Endothelial cell of umbilical vein (primary cell): ENCODE measurements around the gene RBSN. TPM values are rescaled to one million over a fixed set of nuclear protein-coding genes. Genes with fewer than 3 reads are reported as not detected.

Source experiments
- BruUV-seq: library from RNA; stranded (reverse); fragments of 400-500 nt; replicated peaks from 2 replicates; lab custom pipeline; 2021; lab: Mats Ljungman, UMichigan
- CTCF ChIA-PET: fragments of 300-600, 350-600 bp; sonication (Branson Sonifier 250); formaldehyde crosslinking; loops from one replicate; lab custom pipeline; 2021; ENCODE audit warnings: antibody characterized with exemption, inconsistent platforms; lab: Charles Lee
- POLR2A ChIA-PET: fragments of 300-600, 350-600 bp; sonication (Branson Sonifier 250); formaldehyde crosslinking; loops from one replicate; lab custom pipeline; 2021; ENCODE audit warnings: antibody characterized with exemption, inconsistent platforms; lab: Charles Lee
- DNase-seq: peaks from one replicate; pipeline ENCODE4 v3.0.0-alpha.2; 2011; ENCODE audit warnings: low read depth, low spot score
- FAIRE-seq: peaks from 2 replicates; lab custom pipeline; 2011; peaks lifted over from hg19 to GRCh38; lab: Jason Lieb, UNC
- H2AFZ ChIP-seq: 2 replicates; pipeline ENCODE4 v1.6.0; 2012; ENCODE audit warnings: low read depth, low read length, control low read depth, inconsistent platforms
- H3K27ac ChIP-seq: 2 replicates; pipeline ENCODE4 v1.5.1; 2011; ENCODE audit warnings: low read depth, mild to moderate bottlenecking, control low read depth, low read length, moderate library complexity; ENCODE audit not compliant: insufficient read depth
- H3K27me3 ChIP-seq, 2 experiments: 2 replicates each; pipeline versions ENCODE4 v1.6.0 to v1.6.1; 2011; ENCODE audit warnings: low read length in 2 of 2, mixed read lengths in 1 of 2; ENCODE audit not compliant: control insufficient read depth in 2 of 2, insufficient read depth in 2 of 2
- H3K36me3 ChIP-seq, 2 experiments: 2 replicates in 1 of 2; 3 replicates in 1 of 2; pipeline ENCODE4 v1.5.1; 2011; ENCODE audit warnings: low read length in 2 of 2, mild to moderate bottlenecking in 1 of 2, moderate library complexity in 1 of 2; ENCODE audit not compliant: control insufficient read depth in 2 of 2, insufficient read depth in 2 of 2; ENCODE audit errors: extremely low read depth in 1 of 2
- H3K4me1 ChIP-seq: 3 replicates; pipeline ENCODE4 v1.5.1; 2011; ENCODE audit warnings: mild to moderate bottlenecking, low read length; ENCODE audit not compliant: control insufficient read depth, insufficient read depth; ENCODE audit errors: extremely low read depth
- H3K4me2 ChIP-seq: 2 replicates; pipeline ENCODE4 v1.6.1; 2011; ENCODE audit warnings: low read length, control low read depth, mixed read lengths; ENCODE audit not compliant: insufficient read depth
- H3K4me3 ChIP-seq, 3 experiments: fragments of 200-600 bp in 1 of 3; sonication (generic), shearing (Covaris generic) in 1 of 3; replicated peaks in 1 of 3; 2 replicates each; pipeline ENCODE4 v1.5.1; 2011 to 2016; ENCODE audit warnings: control low read depth in 3 of 3, low read length in 3 of 3, mild to moderate bottlenecking in 2 of 3, inconsistent platforms in 1 of 3, low read depth in 1 of 3, moderate library complexity in 1 of 3; ENCODE audit not compliant: insufficient read depth in 1 of 3
- H3K79me2 ChIP-seq: 2 replicates; pipeline ENCODE4 v1.6.0; 2012; ENCODE audit warnings: low read length, inconsistent platforms; ENCODE audit not compliant: control insufficient read depth, insufficient read depth
- H3K9ac ChIP-seq: replicated peaks from 2 replicates; pipeline ENCODE3; 2011; ENCODE audit warnings: low read length, control low read depth; ENCODE audit not compliant: insufficient read depth; ENCODE audit errors: extremely low read depth
- H3K9me1 ChIP-seq: replicated peaks from 3 replicates; pipeline ENCODE4 v1.6.0; 2011; ENCODE audit warnings: mild to moderate bottlenecking, low read length; ENCODE audit not compliant: control insufficient read depth, insufficient read depth; ENCODE audit errors: extremely low read depth
- H3K9me3 ChIP-seq: replicated peaks from 2 replicates; pipeline ENCODE4 v1.5.1; 2012; ENCODE audit warnings: low read length, inconsistent platforms; ENCODE audit not compliant: control insufficient read depth, insufficient read depth
- H4K20me1 ChIP-seq: replicated peaks from 2 replicates; pipeline ENCODE3; 2011; ENCODE audit warnings: mild to moderate bottlenecking, low read length; ENCODE audit not compliant: control insufficient read depth, insufficient read depth; ENCODE audit errors: extremely low read depth
- CTCF ChIP-seq, 2 donors: IDR thresholded peaks; 1 replicate in 1 of 2; 2 replicates in 1 of 2; pipeline ENCODE4 v1.5.1; 2011; ENCODE audit warnings: low read length in 2 of 2, mild to moderate bottlenecking in 2 of 2, moderate library complexity in 2 of 2, control low read depth in 1 of 2, inconsistent platforms in 1 of 2, low read depth in 1 of 2; ENCODE audit not compliant: insufficient read depth in 1 of 2; ENCODE audit errors: extremely low read depth in 1 of 2
- EZH2 ChIP-seq: IDR thresholded peaks from 2 replicates; pipeline ENCODE4 v1.6.1; 2012; ENCODE audit warnings: borderline replicate concordance, low read depth, mild to moderate bottlenecking, moderate library complexity, low read length, inconsistent platforms; ENCODE audit not compliant: severe bottlenecking
- FOS ChIP-seq: IDR thresholded peaks from 2 replicates; pipeline ENCODE4 v1.6.1; 2011; ENCODE audit warnings: mild to moderate bottlenecking, low read length, moderate library complexity, borderline replicate concordance; ENCODE audit not compliant: insufficient read depth
- GATA2 ChIP-seq: IDR thresholded peaks from 2 replicates; pipeline ENCODE4 v1.7.0; 2011; ENCODE audit warnings: low read depth, mild to moderate bottlenecking, moderate library complexity, mixed read lengths, low read length; ENCODE audit not compliant: insufficient read length, insufficient read depth
- JUN ChIP-seq: IDR thresholded peaks from 2 replicates; pipeline ENCODE4 v1.6.1; 2011; ENCODE audit warnings: borderline replicate concordance, low read depth; ENCODE audit not compliant: insufficient read length, insufficient read depth
- MAX ChIP-seq: IDR thresholded peaks from 2 replicates; pipeline ENCODE4 v1.6.1; 2011; ENCODE audit not compliant: insufficient read depth, insufficient read length
- MYC ChIP-seq: IDR thresholded peaks from one replicate; pipeline ENCODE4 v1.6.1; 2011; ENCODE audit warnings: mild to moderate bottlenecking, low read depth, low read length
- POLR2A ChIP-seq: IDR thresholded peaks from 2 replicates; pipeline ENCODE4 v1.6.1; 2012; ENCODE audit warnings: low read depth, mild to moderate bottlenecking, control low read depth, low read length
- POLR2AphosphoS5 ChIP-seq: IDR thresholded peaks from 2 replicates; pipeline ENCODE4 v1.6.1; 2012; ENCODE audit warnings: low read depth, mild to moderate bottlenecking, control low read depth, low read length, moderate library complexity; ENCODE audit not compliant: insufficient read depth
- dilution Hi-C: fragments of 300-500 bp; cut with MboI; formaldehyde crosslinking; loops from one replicate; pipeline ENCODE4 v1.15.0; 2019; ENCODE audit warnings: low sequenced_read_pairs; ENCODE audit not compliant: extremely low pct_ligation_motif_present
- intact Hi-C: fragments of 100-400 bp; cut with micrococcal nuclease; formaldehyde crosslinking; loops from one replicate; pipeline ENCODE4 v1.10.0; 2022
- polyA plus RNA-seq, 4 experiments: library from polyadenylated mRNA; depleted of rRNA in 3 of 4; stranded (reverse) in 3 of 4; unstranded in 1 of 4; fragments of >200 nt; gene quantifications; 2 replicates each; pipeline versions ENCODE4 v1.2.1 to v1.2.3, GENCODE V29; 2011 to 2012; ENCODE audit warnings: missing spikeins in 1 of 4
- total RNA-seq: library from RNA; stranded (reverse); gene quantifications from 2 replicates; pipeline ENCODE4 v1.2.3, GENCODE V29; 2021

The RBSN gene
- total and polyA plus RNA-seq, 2 donors (not counting 3 experiments of a cell fraction or from before 2014, with no cell fraction given) = 6.7 to 23.6 TPM

- Histone ChIP-seq H2AFZ (no peak overlapping the region), H4K20me1 (no peaks in the 10 kb centered on the region), H3K4me1 (no peaks in the 10 kb centered on the region), H3K36me3 (no peaks in the 10 kb centered on the region), H3K4me2 (no peak overlapping the region), H3K79me2 (no peaks in the 10 kb centered on the region), H3K9me3 (no peaks in the 10 kb centered on the region), H3K9ac (no peak overlapping the region), H3K9me1 (no peaks in the 10 kb centered on the region), H3K4me3 (no peak overlapping the region), H3K27me3 (peaks cover 2 to 15% of the 10 kb centered on the region in 2 experiments), H3K27ac (no peak overlapping the region)
- no peak for TF ChIP-seq POLR2AphosphoS5
- TF ChIP-seq MAX = no peak
- no peak for TF ChIP-seq CTCF (IDR thresholded peaks at IDR 0.05; ENCODE audit: extremely low read depth in 1 of 2, insufficient read depth in 1 of 2, low read depth in 1 of 2, low read length in 2 of 2)
- intact Hi-C loops = no loop called here
- BruUV-seq = no TSS peak
- no peak for DNase-seq
- no peak for FAIRE-seq
- POLR2A ChIA-PET = no interaction called here
- dilution Hi-C loops = no loop called here
- CTCF ChIA-PET = interaction anchor here (1.2 kb wide), 1 partner anchor 94 kb away, joined by 3 read pairs; the partner anchor contains the start of gene CAPN7
Observed at GRCh38 chr3:15112011-15112410, 13.1 kb upstream of the RBSN start.

- Histone ChIP-seq H3K4me3 (no peak overlapping the region), H2AFZ (no peak overlapping the region), H4K20me1 (no peaks in the 10 kb centered on the region), H3K9ac (no peak overlapping the region), H3K36me3 (no peaks in the 10 kb centered on the region), H3K79me2 (no peaks in the 10 kb centered on the region), H3K27ac (no peak overlapping the region), H3K9me3 (no peaks in the 10 kb centered on the region), H3K4me1 (no peaks in the 10 kb centered on the region), H3K9me1 (no peaks in the 10 kb centered on the region), H3K4me2 (no peak overlapping the region), H3K27me3 (peaks cover 2 to 14% of the 10 kb centered on the region in 2 experiments)
- no TSS peak for BruUV-seq
- FAIRE-seq (no peak), DNase-seq (no peak)
- TF ChIP-seq GATA2 (no peak), MYC (no peak), EZH2 (no peak), POLR2A (no peak), POLR2AphosphoS5 (no peak), MAX (no peak), CTCF (IDR thresholded peaks at IDR 0.05; ENCODE audit: extremely low read depth in 1 of 2, insufficient read depth in 1 of 2, low read depth in 1 of 2, low read length in 2 of 2) (no peak), JUN (no peak), FOS (no peak)
- POLR2A ChIA-PET = no interaction called here
- intact Hi-C loops = no loop called here
- dilution Hi-C loops = no loop called here
- CTCF ChIA-PET = interaction anchor here (1.3 to 2.7 kb wide), 3 partner anchors 9 to 295 kb away, joined by 4 to 17 read pairs (median 4); no protein-coding TSS in a partner anchor
Observed at GRCh38 chr3:15110206-15110605, 11.3 kb upstream of the RBSN start.
